Hematopoietic multipotent progenitor cell treated with erythropoietin and hydrocortisone succinate and interleukin-3 and kit ligand, for 15 days (in vitro differentiated cells): ENCODE measurements around the gene MAML2.
A peak's percentile ranks its signal among the peaks of the same experiment; 100 is the strongest.
"Not testable (repeated sequence)": the region's sequence is repeated elsewhere in the genome, so short reads cannot be mapped to it uniquely, and the experiment has no call there.

Experiments
- DNase-seq: peaks from one replicate; pipeline ENCODE4 v3.0.0-alpha.2; 2015; ENCODE audit warnings: low spot score

The MAML2 gene

DNA sequence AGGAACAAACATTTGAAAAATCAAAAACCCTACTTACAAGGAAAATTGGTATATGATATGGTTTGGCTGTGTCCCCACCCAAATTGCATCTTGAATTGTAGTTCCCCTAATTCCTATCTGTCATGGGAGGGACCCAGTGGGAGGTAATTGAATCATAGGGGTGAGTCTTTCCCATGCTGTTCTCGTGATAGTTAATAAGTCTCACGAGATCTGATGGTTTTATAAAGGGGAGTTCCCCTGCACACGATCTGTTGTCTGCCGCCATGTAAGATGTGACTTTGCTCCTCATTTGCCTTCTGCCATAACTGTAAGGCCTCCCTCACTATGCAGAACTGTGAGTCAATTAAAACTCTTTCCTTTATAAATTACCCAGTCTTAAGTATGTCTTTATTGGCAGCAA lies 74.5 kb downstream of the MAML2 start:
- not testable (repeated sequence) for DNase-seq

DNA sequence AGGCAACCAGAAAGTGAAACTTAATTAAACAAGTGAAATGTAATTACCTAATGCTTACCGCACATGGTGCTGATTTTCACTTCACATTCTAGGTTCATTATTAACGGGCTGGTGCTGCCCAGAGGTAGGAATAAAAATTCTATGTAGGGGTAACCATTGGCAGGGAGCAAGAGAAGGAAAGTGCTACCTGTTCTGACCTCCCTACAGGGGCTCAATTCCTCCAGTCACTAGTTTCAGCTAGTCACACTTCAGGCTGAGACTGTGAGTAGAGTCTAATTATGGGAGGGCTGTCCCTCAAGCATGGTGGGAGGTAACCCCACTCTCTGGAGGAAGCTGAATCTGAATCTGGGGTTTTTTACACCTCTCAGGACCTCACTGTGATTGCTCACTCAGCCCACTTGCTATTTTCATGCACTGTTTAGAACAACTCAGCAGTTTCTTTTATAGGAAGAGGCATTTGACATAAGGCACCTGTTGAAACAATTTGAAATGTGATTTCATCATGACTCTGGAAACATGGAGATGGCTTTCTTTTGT lies 75.4 kb downstream of the MAML2 start:
- no peak for DNase-seq

- no peak for DNase-seq
These were observed 75.9 kb downstream of the MAML2 start for GRCh38 chr11:96267001-96267495.

DNA sequence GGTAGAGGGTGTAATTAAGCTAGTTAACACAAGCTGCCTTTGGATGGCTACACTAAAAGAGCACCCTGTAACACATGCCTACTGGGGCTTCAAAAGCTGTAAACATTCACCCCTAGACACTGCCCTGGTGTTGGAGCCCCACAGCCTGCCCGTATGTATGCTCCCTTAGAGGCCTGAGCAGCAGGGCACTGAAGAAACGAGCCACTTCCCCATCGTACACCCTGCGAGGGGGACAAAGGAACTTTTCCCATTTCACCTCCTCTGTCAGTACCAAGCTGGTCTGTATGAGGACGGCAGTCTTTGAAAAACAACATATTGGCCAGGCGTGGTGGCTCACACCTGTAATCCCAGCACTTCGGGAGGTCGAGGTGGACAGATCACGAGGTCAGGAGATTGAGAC lies 77.0 kb downstream of the MAML2 start:
- no peak for DNase-seq

GRCh38 chr11:96265220-96265737 lies 77.7 kb downstream of the MAML2 start:
- DNase-seq, result no peak

DNA sequence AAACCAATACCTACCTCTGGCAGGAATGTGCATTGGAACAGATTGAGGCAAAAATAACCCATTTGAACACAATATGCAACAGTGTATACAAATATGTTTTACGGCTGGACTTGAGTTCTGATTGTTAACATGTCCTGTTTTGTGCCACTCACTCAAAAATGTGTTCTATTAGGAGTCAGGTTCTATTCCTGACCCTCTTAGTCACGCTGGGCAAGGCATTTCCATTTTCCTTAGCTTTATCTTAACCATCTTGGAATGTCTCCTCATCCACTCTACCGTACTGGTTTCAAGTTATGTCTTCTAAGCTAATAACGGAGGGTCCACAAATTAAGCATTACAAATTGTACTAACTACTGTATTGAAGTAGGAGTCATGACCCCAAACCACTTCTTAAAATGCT lies 78.6 kb downstream of the MAML2 start:
- DNase-seq, result no peak

- no peak for DNase-seq
These were observed 79.7 kb downstream of the MAML2 start for GRCh38 chr11:96263238-96263763.

GRCh38 chr11:96260532-96260931 lies 82.5 kb downstream of the MAML2 start:
- no peak for DNase-seq

DNA sequence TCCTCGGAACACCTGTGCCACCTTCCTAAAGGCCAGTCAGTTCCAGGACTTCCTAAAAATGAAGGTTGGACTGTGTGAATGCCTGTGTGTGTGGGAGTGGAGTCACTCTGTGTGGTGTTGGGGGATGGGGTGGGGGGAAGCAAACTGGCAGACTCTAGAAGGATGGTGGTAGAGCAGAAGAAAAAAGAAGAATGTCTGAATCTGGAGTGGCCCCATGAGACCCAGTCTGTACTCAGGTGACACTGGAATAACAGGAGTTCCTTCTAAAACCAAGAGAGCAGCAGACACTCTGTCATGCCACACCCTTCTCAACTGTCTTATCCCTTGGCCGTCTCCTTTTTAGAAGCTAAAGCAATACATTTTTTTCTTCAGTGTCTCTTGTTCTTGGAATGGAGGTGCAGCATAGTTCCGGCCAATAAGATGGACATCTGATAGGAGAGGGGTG lies 82.9 kb downstream of the MAML2 start:
- no peak for DNase-seq

GRCh38 chr11:96259134-96259830 lies 83.7 kb downstream of the MAML2 start:
- DNase-seq, result no peak

DNA sequence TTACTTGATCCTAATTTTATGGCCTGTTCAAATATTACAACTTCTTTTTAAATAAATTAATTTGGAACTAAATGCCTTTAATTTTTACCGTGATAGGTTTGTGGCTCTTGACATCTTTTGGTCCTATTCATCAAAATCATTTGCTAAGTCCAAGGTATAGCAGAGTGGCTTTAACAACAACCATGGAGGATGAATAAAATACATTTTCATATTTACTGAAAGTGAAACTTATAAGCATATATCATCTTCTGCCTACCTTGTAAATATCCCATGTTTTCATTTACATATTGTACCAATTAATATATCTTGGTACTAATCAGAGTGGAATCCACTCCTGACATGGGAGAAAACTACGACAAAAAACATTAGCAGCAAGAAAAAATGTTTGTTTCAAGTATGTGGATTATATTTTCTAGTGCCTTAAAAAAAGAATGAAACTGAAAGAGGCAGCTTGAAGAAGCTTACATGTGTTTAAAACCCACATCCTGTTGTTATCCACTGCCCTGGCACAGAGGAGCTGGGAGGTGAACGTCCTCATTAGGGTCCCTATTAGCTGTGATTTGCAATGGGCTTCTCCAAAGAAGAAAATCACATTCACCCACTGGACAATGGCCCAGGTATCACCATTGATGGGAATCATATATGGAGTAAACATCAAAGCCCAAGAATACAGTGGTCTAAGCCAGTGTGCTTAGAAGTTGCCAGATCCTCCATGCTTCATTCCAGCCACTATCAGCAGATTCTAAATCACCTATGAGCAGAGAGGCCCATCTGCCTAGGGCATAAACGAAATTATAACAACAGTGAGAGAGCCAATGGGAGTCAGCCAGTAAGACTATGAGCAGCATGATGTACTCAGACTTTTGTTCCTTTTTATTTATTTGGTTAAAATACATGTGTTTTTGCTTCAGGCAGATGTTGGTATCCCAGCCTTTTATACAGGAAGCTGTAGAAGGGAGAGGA lies 84.7 kb downstream of the MAML2 start:
- DNase-seq, result no peak

GRCh38 chr11:96257036-96257435 lies 86.0 kb downstream of the MAML2 start:
- DNase-seq, result no peak

DNA sequence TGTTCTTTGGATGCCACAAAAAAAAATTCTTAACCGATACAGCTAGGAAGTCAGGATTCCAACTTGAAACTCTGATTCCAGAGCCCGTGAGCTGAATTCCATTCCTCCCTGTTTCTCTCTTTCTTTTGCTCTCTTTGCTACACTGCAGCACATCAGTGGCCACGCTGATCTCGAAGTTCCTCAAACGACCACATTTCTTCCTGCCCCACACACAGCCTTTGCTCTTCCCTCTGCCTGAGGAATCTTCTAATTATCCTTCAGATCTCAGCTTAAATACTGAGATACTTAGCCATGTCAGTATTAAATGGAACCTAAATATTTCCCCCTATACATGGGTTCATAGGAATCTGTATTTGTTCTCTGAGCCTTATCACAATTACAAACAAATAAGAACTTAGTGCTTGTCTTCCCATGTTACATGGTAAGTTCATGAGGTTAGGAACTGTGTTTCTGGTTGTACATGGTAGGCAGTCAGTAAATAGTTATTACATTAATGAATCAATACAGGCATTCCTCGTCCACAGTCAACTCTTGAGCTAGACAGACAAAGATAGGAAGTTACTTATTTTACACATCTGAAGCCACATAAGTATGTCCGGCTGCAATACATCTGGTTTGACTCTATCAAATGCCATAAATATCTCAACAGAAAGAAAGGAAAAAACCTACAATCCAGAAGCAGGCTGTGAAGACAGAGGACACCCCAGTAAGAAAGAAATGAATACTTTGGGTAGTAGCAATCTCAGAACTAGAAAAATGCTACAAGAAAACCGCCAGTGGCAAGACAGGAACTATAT lies 86.6 kb downstream of the MAML2 start:
- DNase-seq, result no peak

DNA sequence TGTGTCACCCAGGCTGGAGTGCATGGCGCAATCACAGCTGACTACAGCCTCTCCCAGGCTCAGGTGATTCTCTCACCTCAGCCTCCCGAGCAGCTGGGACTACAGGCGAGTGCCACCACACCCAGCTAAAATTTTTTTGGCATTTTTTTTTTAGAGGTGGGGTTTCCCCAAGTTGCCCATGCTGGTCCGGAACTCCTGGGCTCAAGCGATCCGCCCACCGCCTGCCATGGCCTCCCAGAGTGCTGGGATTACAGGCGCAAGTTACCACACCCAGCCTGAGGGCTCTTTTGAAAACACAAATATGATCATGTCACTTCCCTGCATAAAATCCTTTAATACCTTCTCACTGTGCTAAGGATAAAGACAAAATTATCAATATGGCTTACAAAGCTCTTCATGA lies 88.1 kb downstream of the MAML2 start:
- DNase-seq, result no peak

- no peak for DNase-seq
These were observed 88.9 kb downstream of the MAML2 start for GRCh38 chr11:96254087-96254486.

DNA sequence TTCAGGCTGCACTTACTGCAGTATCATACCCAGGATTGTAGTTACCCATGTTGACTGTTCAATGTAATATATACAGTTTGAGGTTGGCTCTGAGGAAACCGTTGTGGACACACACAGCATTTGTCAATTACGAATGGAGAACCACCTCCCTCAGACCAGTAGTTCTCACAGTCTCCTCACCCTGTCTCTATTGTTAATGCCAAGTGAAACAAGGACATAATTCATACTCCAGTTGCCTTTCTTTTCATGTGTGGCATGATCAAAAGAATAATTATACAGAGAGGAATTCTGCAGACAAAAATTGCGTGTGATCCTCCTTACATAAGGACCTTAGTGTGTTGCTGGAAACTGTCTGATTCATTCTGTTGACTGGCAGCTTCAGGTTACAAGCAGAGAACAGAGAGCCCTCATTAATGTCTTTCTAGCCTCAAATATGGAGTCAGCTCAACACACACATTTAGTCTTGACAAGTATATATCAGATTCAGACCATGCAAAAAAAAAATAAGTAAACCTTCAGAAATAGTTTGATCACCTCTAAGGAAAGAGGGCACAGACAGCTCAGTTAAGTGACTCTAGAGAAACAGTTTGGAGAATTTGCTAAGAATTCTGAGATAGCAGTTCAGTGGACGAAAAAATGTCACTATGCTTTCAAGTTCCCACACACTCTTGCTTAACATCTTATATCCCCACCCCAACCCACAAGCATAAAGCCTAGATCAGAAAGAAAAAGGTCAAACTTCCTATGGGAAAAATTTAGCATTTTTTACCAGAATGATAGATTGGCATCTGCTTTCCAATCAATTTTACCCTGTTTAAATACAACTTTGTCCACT lies 96.1 kb downstream of the MAML2 start:
- DNase-seq, result no peak

GRCh38 chr11:96242971-96243647 lies 99.9 kb downstream of the MAML2 start:
- peak; percentile 3 for DNase-seq

GRCh38 chr11:96242191-96242847 lies 100.7 kb downstream of the MAML2 start:
- DNase-seq, result no peak

DNA sequence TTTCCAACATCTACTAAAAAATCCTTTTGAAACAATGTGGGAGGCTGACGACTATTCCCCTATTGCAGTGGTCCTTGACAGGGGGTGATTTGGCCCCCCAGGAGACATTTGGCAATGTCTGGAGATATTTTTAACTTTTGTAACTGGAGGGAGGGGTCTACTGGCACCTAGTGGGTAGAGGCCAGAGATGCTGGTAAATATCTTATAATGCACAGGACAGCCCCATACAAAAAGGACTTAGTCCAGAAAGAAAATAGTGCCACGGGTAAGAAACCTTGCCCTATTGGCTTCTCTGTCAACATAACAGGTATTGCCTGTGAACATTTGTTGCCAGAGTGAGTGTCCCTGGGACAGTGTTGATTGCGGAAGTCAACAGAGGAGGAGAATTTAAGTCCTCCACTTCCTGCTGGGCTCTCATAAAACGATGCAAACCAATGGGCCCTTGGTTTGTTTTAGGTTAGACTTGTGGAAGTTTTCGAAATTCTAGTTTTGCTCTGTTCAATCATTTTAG lies 101.6 kb downstream of the MAML2 start:
- no peak for DNase-seq
